Measurements from ENCODE around the gene CARMIL1.

Gene CARMIL1

GRCh38 chr6:25312034-25312620 lies 33.0 kb downstream of the CARMIL1 start:
- DNase-seq = no peak

- DNase-seq = no peak
These were observed 33.5 kb downstream of the CARMIL1 start for GRCh38 chr6:25312703-25313102.

- DNase-seq = no peak
These were observed 35.5 kb downstream of the CARMIL1 start for GRCh38 chr6:25314509-25315175.

- DNase-seq = no peak
These were observed 36.3 kb downstream of the CARMIL1 start for GRCh38 chr6:25315194-25316177.

GRCh38 chr6:25316626-25317025 lies 37.5 kb downstream of the CARMIL1 start:
- DNase-seq = no peak

DNA sequence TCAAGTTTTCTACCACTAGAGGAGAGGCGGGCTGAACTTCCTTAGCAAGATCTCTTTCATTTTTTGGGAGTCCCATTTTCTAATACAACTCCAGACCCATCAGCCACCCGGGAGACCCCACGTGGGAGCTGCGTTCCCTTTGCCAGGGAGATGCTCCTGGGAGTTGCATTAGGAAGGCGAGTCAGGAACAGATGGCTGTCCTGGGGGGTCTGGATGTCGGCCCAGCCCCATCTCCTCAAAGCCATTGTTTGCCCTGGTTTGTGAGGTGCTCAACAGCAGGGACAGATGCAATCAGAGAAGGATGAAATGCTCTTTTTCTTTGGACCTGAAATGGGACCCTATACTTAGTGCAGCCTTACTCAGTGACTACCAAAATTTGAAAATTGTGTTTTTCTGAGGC lies 39.4 kb downstream of the CARMIL1 start:
- DNase-seq = no peak

- no peak for DNase-seq
These were observed 41.3 kb downstream of the CARMIL1 start for GRCh38 chr6:25320459-25320858.

GRCh38 chr6:25322692-25323091 lies 43.5 kb downstream of the CARMIL1 start:
- DNase-seq = no peak

DNA sequence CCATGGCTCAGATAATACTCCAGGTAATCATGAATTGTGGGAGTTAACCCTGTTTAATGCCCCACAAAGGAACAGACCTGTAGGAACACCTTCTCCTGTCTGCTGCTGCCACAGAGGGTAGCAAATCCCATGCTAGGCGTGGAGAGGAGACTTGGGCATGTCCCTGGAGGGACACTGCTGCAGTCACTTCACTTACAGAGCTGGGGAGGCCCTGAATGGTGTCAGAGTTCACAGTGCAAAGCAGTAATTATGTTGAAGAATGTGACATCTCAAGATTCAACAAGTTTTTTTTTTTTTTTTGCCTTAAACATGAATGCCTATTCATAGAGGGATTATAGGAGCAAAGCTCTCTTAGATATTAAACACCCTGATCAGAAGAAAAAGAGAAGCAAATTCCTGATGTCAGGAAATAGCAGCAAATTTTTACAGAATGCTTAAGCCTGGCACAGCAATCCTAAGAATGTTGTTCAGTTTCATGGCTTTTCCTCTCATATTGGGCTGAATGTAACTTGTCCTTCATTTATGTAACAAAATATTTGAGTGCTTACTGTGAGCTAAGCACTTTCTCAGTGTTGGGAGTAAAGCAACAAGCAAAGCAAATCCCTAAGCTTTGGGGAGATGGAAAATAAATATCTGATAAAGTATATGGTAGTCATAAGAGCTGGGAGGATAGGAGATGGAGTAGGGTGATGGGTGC lies 45.0 kb downstream of the CARMIL1 start:
- DNase-seq = no peak

DNA sequence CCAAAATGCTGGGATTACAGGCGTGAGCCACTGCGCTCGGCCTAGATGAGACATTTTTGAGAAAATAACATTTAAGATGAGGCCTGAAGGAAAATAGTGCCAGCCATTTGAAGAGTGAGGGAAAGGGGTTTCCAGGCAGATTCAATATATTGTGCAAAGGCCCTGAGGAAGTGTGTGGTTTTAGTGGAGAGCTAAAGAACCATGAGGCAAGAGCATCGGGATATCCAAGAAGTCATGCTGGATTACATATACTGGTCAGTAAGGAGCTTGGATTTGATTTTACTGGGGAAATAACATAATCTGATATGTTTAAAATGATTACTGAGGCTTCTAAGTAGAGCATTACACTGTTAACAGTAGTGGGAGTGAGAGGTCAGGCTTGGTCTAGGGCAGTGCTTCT lies 47.0 kb downstream of the CARMIL1 start:
- DNase-seq = no peak

- no peak for DNase-seq
These were observed 47.8 kb downstream of the CARMIL1 start for GRCh38 chr6:25326960-25327359.

GRCh38 chr6:25327432-25327831 lies 48.3 kb downstream of the CARMIL1 start:
- no peak for DNase-seq

- DNase-seq = no peak
These were observed 50.1 kb downstream of the CARMIL1 start for GRCh38 chr6:25329161-25329817.

GRCh38 chr6:25329982-25330381 lies 50.8 kb downstream of the CARMIL1 start:
- DNase-seq = no peak

DNA sequence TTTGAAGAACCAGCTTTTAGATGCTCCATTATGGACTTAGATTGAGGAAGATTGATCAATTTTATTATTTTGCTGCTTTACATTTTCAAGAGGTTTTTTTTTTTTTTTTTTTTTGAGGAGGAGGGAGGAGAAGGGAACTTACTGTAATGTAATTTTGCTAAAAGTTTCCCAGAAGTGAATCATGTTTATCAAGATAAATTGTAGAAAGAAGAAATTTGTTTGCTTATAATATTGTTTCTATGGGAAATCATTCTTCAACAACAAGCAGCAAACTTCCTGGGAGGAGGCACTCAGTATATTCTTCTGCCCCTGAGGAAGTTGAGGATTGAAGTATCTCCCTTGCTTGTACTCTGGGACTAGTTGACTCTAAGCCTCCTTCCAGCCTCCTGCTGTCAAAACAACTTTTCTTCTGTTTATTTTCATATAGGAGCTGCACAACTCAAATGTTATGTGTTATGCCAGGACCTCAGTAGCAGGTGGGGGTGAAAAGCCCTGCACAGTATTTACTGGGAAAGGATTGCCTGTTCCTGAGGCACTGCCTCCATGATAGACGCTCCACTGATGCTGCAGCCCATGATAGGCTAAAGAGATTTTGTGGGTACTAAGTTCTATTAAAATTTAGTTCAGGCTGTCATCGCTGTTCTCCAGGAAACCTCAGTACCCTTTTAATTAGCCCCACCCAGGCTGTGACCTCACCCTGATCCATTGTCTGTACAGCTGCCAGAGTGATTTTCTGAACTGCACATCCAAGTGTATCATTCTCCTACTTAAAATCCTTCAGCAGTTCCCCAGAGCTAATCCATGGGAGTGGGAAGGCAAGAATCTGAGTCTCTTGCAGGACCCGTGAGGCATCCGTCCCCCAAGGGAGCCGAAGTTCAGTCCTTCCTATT lies 51.9 kb downstream of the CARMIL1 start:
- no peak for DNase-seq

GRCh38 chr6:25332165-25332564 lies 53.0 kb downstream of the CARMIL1 start:
- DNase-seq = no peak

DNA sequence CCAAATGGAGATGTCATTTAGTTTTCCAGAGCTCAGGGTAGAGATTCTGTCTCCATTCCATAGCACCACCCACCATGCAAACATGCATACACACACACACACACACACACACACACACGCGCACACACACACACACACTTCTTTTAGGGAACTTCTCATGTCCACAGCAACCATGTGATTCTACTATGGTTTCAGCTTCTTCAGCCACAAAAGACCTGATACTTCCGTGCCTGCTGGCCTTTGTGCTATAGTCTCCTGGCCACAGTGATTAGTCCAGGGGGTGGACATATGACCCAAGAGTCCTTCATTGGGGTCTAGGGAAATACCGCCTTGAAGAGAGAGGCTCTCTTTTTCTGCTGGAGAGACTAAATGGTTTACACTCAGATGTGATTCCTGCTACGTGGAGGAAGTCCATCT lies 53.5 kb downstream of the CARMIL1 start:
- DNase-seq = no peak

DNA sequence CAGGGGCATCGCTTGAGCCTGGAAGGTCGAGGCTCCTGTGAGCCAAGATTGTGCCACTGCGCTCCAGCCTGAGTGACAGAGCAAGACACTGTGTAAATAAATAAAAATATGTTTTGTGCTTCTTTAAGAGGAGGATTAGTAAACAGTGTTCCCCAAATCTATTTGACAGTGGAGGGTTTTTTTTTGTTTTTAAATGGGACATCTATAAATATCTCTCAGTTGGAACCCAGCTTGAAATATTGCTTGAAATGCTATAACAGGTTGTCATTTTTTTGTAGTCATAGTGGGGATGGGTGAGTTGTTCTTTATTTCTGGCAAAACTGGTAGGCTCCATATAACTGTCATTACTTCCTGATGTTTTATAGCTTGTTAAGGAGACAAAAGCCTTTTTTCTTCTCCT lies 54.3 kb downstream of the CARMIL1 start:
- no peak for DNase-seq

DNA sequence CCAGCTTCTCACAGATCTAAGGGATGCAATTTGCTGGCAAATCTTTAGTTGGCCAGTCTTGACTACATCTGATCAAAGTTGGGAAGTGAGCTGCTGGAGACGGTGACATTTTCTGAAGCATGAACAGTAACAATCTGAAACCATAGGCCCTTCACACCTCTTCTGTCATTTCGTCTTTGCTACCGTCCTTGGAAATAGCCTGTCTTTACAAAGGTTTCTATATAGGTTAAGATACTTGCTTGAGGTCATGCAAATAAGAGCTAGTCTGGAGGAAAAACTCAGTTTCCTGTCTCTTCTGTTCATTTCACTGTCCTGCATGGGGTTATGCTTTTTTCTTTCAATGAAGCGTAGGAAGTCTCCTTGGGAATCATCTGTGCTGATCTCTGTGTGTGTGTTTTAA lies 55.6 kb downstream of the CARMIL1 start:
- no peak for DNase-seq

- no peak for DNase-seq
These were observed 57.8 kb downstream of the CARMIL1 start for GRCh38 chr6:25336996-25337395.

GRCh38 chr6:25337431-25337830 lies 58.3 kb downstream of the CARMIL1 start:
- no peak for DNase-seq
